Measurements from ENCODE around the gene RP2.

The RP2 gene

DNA sequence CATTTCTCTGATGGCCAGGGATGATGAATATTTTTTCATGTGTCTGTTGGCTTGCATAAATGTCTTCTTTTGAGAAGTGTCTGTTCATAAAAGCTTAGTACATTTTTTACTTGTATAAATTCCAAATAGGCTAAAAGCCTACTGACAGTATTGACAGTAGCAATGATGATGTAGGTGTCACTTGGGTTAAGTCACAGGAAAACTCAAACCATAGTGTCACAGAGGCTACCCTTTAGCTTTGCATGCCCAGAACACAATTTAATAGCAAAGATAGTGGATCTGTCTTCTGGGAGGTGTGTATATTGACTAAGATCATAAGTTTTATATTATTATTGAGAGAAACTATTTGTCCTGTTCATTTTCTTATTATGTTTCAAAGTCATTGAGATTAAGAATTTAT, 8.1 kb downstream of the RP2 start:
- TF ChIP-seq, protein P1, sequence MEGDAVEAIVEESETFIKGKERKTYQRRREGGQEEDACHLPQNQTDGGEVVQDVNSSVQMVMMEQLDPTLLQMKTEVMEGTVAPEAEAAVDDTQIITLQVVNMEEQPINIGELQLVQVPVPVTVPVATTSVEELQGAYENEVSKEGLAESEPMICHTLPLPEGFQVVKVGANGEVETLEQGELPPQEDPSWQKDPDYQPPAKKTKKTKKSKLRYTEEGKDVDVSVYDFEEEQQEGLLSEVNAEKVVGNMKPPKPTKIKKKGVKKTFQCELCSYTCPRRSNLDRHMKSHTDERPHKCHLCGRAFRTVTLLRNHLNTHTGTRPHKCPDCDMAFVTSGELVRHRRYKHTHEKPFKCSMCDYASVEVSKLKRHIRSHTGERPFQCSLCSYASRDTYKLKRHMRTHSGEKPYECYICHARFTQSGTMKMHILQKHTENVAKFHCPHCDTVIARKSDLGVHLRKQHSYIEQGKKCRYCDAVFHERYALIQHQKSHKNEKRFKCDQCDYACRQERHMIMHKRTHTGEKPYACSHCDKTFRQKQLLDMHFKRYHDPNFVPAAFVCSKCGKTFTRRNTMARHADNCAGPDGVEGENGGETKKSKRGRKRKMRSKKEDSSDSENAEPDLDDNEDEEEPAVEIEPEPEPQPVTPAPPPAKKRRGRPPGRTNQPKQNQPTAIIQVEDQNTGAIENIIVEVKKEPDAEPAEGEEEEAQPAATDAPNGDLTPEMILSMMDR (conservative IDR thresholded peaks at IDR 0.05) = no peak
- TF ChIP-seq ZFX (IDR thresholded peaks at IDR 0.05) = no peak

DNA sequence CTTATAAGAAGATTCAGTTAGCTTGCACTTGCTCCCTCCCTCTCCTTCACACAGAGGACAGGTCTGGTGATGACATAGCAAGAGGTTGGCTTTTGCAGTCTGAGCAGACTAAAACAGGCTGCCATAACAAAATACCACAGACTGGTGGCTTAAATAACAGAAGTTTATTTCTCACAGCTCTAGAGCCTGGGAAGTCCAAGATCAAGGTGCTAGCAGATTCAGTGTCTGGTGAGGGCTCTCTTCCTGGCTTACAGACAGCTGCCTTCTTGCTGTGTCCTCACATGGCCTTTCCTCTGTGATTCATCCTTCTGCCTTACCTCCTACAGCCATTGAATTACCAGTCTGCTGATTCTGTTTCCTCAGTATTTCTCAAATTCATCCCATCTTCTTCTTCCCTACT, 13.1 kb downstream of the RP2 start:
- no peak overlapping the region for H3K27ac ChIP-seq
- no peak for TF ChIP-seq ZFX (IDR thresholded peaks at IDR 0.05)
- TF ChIP-seq, protein P1 (conservative IDR thresholded peaks at IDR 0.05) = no peak

More for the DNA sequence above, 8.1 kb downstream of the RP2 start:
- no peak overlapping the region for H3K27ac ChIP-seq

DNA sequence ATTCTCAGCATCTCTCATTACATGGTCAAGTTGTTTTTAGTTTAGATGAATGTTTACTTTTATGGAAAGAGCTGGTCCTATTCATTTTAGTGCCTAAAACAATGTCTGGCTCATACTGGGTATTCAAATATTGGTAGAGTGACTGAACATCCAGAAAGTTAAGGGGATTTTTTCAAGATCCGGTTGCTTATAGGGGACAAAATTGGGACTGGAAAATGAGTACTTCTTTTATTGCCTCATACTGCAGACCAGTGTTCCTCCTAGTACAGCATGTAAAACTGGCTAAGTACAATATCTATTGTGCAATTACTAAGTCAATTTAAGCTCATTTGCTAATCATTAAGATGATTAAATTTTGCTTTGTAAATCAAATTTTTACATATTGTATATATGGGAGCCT, 13.9 kb downstream of the RP2 start:
- H3K27ac ChIP-seq = no peak overlapping the region
- TF ChIP-seq ZFX (IDR thresholded peaks at IDR 0.05) = no peak
- TF ChIP-seq, protein P1 (conservative IDR thresholded peaks at IDR 0.05) = no peak

DNA sequence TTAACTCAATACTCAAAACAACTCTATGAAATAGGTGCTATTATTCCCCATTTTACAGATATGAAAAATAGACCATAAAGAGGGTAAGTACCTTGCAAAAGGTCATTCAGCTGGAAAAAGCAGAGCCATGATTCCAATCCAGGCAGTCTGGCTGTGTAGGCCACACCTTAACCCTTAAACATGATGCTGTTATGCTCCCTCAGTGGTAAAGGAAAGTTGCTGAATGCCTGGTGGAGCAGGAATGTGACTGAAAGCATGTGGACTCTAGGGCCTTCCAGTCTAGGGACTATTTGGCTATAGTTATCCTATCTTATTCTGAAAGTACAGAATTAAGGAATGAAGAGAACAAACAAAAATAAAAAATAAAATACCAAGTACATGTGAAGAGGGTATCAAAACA, 19.6 kb downstream of the RP2 start:
- no peak overlapping the region for H3K27ac ChIP-seq
- TF ChIP-seq ZFX (IDR thresholded peaks at IDR 0.05) = no peak
- TF ChIP-seq, protein P1 (conservative IDR thresholded peaks at IDR 0.05) = no peak

DNA sequence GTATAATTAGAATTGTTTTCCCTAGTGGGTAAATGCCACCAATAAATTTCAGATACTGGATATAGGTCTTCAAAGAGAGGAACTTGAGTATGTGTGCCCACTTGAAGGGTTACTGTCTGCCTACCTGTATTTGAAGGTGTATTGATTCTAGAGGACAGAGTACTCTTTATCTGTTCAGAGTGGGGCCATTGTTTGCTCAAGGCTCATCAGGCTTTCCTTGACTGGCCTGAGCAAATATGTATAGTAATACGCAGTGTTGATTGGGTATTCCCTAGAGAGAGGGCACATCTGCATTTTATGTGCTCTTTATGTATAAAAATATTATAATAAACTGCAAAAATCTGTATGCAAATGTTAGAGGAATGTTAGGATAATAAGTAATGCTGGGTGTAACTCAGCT, 23.7 kb downstream of the RP2 start:
- no peak overlapping the region for H3K27ac ChIP-seq
- TF ChIP-seq ZFX (IDR thresholded peaks at IDR 0.05) = no peak
- TF ChIP-seq, protein P1 (conservative IDR thresholded peaks at IDR 0.05) = no peak

DNA sequence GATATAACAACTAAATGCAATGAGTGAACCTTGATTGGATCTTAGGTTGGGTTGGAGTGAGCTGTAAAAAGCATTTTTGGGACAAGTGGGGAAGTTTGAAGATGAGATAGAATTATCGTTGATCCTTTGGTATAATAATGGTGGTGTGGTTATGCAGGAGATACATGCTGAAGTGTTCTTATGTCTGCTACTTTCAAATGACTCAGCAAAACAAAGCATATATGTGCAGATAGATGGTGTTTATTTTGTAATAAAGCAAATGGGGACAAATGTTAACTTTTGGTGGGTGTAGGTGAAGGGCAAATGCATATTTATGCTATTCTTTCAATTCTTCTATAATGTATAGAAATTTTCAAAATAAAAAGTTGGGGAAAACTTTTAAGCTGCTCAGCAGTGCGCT, 26.2 kb downstream of the RP2 start:
- TF ChIP-seq, protein P1 (conservative IDR thresholded peaks at IDR 0.05) = no peak
- no peak for TF ChIP-seq ZFX (IDR thresholded peaks at IDR 0.05)
- no peak overlapping the region for H3K27ac ChIP-seq

DNA sequence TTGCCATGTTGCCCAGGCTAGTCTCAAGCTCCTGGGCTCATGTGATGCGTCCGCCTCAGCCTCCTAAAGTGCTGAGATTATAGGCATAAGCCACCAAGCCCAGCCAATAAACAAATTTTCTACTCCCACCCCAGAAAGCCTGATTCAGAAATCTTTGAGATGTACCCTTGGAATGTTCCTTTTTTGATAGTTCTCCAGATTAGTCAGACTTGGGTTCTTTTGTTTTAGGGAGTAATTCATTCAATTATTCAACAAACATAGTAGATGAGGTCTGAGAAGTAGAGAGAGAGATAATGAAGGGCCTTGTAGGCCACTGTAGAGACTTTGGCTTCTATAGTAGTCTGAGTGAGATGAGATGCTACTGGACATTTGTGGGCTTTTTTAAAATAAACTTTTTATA, 27.8 kb downstream of the RP2 start:
- TF ChIP-seq, protein P1 (conservative IDR thresholded peaks at IDR 0.05) = no peak
- TF ChIP-seq ZFX (IDR thresholded peaks at IDR 0.05) = no peak

More for the DNA sequence above, 27.8 kb downstream of the RP2 start:
- H3K27ac ChIP-seq = no peak overlapping the region

All from C4-2B (cell line).